Gastrocnemius medialis (tissue), 4 donors: ENCODE data around the gene POMT2. TPM values are rescaled to one million over a fixed set of nuclear protein-coding genes. Genes with fewer than 3 reads are reported as not detected.

ENCODE experiments used
- ATAC-seq, 2 donors: fragments of 150-250 bp; one replicate each; pipeline ENCODE4 v1.9.1; 2016
- DNase-seq, 2 donors: peaks; one replicate each; pipeline ENCODE4 v3.0.0-alpha.2; 2019
- H3K27ac ChIP-seq, 4 donors: fragments of 200-600 bp; sonication (generic); 1 replicate in 1 of 4; 2 replicates in 3 of 4; pipeline ENCODE4 v1.5.1; 2016 to 2018; ENCODE audit warnings: mild to moderate bottlenecking in 2 of 4, moderate library complexity in 1 of 4
- H3K27me3 ChIP-seq, 3 donors: fragments of 200-600 bp; sonication (generic) in 2 of 3; 1 replicate in 1 of 3; 2 replicates in 2 of 3; pipeline versions ENCODE4 v1.5.1 to v1.6.0; 2016 to 2019; ENCODE audit warnings: mild to moderate bottlenecking in 1 of 3, moderate library complexity in 1 of 3
- H3K36me3 ChIP-seq, 2 donors: fragments of 200-600 bp; sonication (generic) in 1 of 2; one replicate each; pipeline ENCODE4 v1.5.1; 2017 to 2018
- H3K4me1 ChIP-seq, 2 donors: fragments of 200-600 bp; sonication (generic) in 1 of 2; one replicate each; pipeline ENCODE4 v1.5.1; 2016 to 2017; ENCODE audit warnings: mild to moderate bottlenecking in 2 of 2
- H3K4me3 ChIP-seq, 4 donors: fragments of 200-600 bp; sonication (generic) in 3 of 4; 1 replicate in 1 of 4; 2 replicates in 3 of 4; pipeline ENCODE4 v1.5.1; 2016 to 2019; ENCODE audit warnings: mild to moderate bottlenecking in 2 of 4
- H3K9me3 ChIP-seq, 3 donors: fragments of 200-600 bp; sonication (generic) in 2 of 3; 1 replicate in 1 of 3; 2 replicates in 2 of 3; pipeline ENCODE4 v1.5.1; 2016 to 2019
- POLR2A ChIP-seq, 2 donors: fragments of 450-650 bp; IDR thresholded peaks; one replicate each; pipeline ENCODE4 v1.6.1; 2017; ENCODE audit warnings: antibody characterized with exemption in 2 of 2, mild to moderate bottlenecking in 2 of 2, moderate library complexity in 2 of 2
- in situ Hi-C, 4 donors: fragments of 200-750 bp; cut with MboI; loops; one replicate each; pipeline versions ENCODE4 v1.15.0 to v1.8.0; 2017; ENCODE audit warnings: low sequenced_read_pairs in 4 of 4
- intact Hi-C: fragments of 100-400 bp; cut with DNase I; formaldehyde crosslinking; loops from one replicate; pipeline ENCODE4 v1.15.1; 2023; ENCODE audit warnings: low total_unique reads
- total RNA-seq, 4 donors: library from RNA; depleted of rRNA; stranded (reverse); fragments of >200 nt; gene quantifications; one replicate each; pipeline versions ENCODE4 v1.1.0 to v1.2.3, GENCODE V29; 2016
- TF ChIP-seq, protein P1 (sequence below), 5 experiments: fragments of 450-650 bp in 3 of 5; fragments of 200-600 bp in 2 of 5; sonication (generic) in 2 of 5; IDR thresholded peaks in 4 of 5; conservative IDR thresholded peaks in 1 of 5; 1 replicate in 4 of 5; 2 replicates in 1 of 5; pipeline ENCODE4 v1.5.1; 2016 to 2019; ENCODE audit warnings: antibody characterized with exemption in 5 of 5, mild to moderate bottlenecking in 3 of 5, moderate library complexity in 3 of 5

POMT2 gene
- total RNA-seq, 4 donors from 2014 or later: 27.0 to 33.2 (median 28.9) TPM

DNA sequence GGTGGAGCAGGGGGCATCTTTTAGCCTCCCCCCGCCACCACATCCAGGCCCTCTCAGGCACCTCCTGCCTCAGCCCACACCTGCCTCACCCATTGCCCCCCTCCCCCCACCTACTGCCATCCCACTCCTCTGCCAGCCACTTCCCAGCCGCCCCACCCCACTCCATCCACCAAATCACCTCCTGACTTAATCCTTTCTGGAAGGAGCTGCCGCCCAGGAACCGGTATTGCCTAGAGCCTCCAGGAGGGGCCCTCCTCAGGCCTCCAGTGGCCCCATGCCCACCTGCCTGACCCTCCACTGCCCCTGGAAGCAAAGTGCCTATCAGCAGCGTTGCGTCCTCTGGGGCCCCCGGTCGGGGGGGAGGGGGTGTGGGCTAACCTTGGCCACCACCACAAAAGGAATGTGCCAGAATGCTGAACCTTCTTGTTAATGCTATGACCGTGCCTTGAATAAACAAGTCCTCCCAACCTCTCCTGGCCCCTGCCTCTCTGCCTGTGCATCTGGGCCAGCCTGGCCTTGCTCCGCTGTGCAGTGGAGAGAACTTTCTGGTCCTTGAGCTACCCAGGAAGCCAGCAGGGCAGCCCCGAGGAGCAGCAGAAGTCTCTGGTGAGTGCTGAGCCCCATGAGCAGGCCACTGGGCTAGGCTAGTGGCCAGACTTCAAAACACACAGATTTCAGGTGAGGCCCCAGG lies 61.5 kb downstream of the POMT2 start:
- in situ Hi-C loops (no loop called here), intact Hi-C loops (no loop called here)
- Histone ChIP-seq H3K27me3 (no peaks in the 10 kb centered on the region), H3K36me3 (no peaks in the 10 kb centered on the region), H3K4me1 (no peaks in the 10 kb centered on the region), H3K4me3 (no peak overlapping the region), H3K27ac (no peak overlapping the region), H3K9me3 (no peaks in the 10 kb centered on the region)
- no peak for DNase-seq
- TF ChIP-seq POLR2A (IDR thresholded peaks at IDR 0.05): no peak
- TF ChIP-seq, protein P1, sequence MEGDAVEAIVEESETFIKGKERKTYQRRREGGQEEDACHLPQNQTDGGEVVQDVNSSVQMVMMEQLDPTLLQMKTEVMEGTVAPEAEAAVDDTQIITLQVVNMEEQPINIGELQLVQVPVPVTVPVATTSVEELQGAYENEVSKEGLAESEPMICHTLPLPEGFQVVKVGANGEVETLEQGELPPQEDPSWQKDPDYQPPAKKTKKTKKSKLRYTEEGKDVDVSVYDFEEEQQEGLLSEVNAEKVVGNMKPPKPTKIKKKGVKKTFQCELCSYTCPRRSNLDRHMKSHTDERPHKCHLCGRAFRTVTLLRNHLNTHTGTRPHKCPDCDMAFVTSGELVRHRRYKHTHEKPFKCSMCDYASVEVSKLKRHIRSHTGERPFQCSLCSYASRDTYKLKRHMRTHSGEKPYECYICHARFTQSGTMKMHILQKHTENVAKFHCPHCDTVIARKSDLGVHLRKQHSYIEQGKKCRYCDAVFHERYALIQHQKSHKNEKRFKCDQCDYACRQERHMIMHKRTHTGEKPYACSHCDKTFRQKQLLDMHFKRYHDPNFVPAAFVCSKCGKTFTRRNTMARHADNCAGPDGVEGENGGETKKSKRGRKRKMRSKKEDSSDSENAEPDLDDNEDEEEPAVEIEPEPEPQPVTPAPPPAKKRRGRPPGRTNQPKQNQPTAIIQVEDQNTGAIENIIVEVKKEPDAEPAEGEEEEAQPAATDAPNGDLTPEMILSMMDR (IDR thresholded peaks at IDR 0.05 in 4 of 5, conservative IDR thresholded peaks at IDR 0.05 in 1 of 5): no peak
- no peak for ATAC-seq

- intact Hi-C loops (no loop called here), in situ Hi-C loops (no loop called here)
- H3K4me1 ChIP-seq: no peaks in the 10 kb centered on the region
- no peaks in the 10 kb centered on the region for H3K9me3 ChIP-seq
- ATAC-seq (no peak), DNase-seq (no peak)
- TF ChIP-seq, protein P1 (IDR thresholded peaks at IDR 0.05 in 4 of 5, conservative IDR thresholded peaks at IDR 0.05 in 1 of 5): no peak
- TF ChIP-seq POLR2A (IDR thresholded peaks at IDR 0.05): no peak
- no peak overlapping the region for H3K27ac ChIP-seq
- H3K4me3 ChIP-seq: no peak overlapping the region
- H3K27me3 ChIP-seq: no peaks in the 10 kb centered on the region
- no peaks in the 10 kb centered on the region for H3K36me3 ChIP-seq
Observed at GRCh38 chr14:77258566-77258965, 62.1 kb downstream of the POMT2 start.

DNA sequence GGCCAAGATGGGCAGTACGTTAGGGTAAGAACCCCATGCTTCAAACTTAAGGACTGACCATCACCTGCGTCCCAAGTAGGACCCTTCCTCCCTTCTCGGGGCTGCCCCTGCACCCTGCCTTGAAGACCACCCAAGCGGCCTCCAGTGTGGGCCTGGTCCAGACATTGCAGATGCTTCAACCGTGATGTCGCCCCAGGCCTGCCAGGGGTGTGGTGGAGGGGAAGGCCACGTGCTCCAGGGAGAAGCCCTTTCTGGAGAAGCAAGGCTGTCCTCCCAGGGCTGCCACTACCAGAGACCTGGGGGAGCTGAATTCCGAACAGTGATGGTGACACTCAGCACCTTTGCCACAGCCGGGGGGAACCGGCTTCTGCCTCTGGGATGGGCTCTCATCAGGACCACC lies 63.0 kb downstream of the POMT2 start:
- DNase-seq (no peak), ATAC-seq (no peak)
- H3K27ac ChIP-seq: no peak overlapping the region
- no peak overlapping the region for H3K4me3 ChIP-seq
- H3K36me3 ChIP-seq: no peaks in the 10 kb centered on the region
- in situ Hi-C loops (no loop called here), intact Hi-C loops (no loop called here)
- no peaks in the 10 kb centered on the region for H3K4me1 ChIP-seq
- H3K9me3 ChIP-seq: no peaks in the 10 kb centered on the region
- H3K27me3 ChIP-seq: peaks cover 0 to 3% (median 0%) of the 10 kb centered on the region in 3 donors
- TF ChIP-seq, protein P1 (IDR thresholded peaks at IDR 0.05 in 4 of 5, conservative IDR thresholded peaks at IDR 0.05 in 1 of 5): no peak
- TF ChIP-seq POLR2A (IDR thresholded peaks at IDR 0.05): no peak

DNA sequence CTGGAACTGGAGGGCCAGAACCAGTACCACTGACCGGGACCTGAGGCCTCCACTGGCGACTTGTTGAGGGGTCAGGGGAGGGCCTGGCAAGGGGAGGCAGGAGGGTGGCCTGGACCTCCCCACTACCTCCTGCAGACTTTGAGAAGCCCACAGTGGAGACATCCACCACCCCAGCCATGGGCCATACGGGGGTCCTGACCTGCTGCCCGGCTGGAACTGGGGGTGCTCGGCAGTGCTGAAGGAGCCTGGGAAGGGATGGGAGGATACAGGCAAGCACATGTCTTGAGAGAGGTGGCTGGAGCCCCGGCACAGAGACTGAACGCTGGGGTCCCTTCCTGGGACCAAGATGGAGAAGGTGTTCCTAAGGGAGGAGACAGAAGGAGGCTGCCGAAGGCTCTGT lies 64.0 kb downstream of the POMT2 start:
- H3K4me1 ChIP-seq: no peaks in the 10 kb centered on the region
- H3K27ac ChIP-seq: no peak overlapping the region
- in situ Hi-C loops: no loop called here
- H3K4me3 ChIP-seq: no peak overlapping the region
- no peaks in the 10 kb centered on the region for H3K9me3 ChIP-seq
- no peak for DNase-seq
- no peaks in the 10 kb centered on the region for H3K36me3 ChIP-seq
- peaks cover 0 to 4% (median 0%) of the 10 kb centered on the region in 3 donors for H3K27me3 ChIP-seq
- no peak for ATAC-seq
- TF ChIP-seq POLR2A (IDR thresholded peaks at IDR 0.05): no peak
- intact Hi-C loops: no loop called here

- in situ Hi-C loops (no loop called here), intact Hi-C loops (no loop called here)
- no peak for ATAC-seq
- Histone ChIP-seq H3K27ac (no peak overlapping the region), H3K36me3 (no peaks in the 10 kb centered on the region), H3K9me3 (no peaks in the 10 kb centered on the region), H3K4me3 (no peak overlapping the region), H3K27me3 (peaks cover 0 to 4% (median 0%) of the 10 kb centered on the region in 3 donors), H3K4me1 (no peaks in the 10 kb centered on the region)
- no peak for DNase-seq
- TF ChIP-seq, protein P1 (IDR thresholded peaks at IDR 0.05 in 4 of 5, conservative IDR thresholded peaks at IDR 0.05 in 1 of 5): no peak
- no peak for TF ChIP-seq POLR2A (IDR thresholded peaks at IDR 0.05)
Observed at GRCh38 chr14:77253333-77254190, 67.1 kb downstream of the POMT2 start.
